Fibroblast of mammary gland (primary cell): Measurements from ENCODE around the gene SCYL1.

Source experiments
- DNase-seq: peaks from one replicate; pipeline ENCODE4 v3.0.0-alpha.2; 2010; ENCODE audit warnings: low read depth
- H3K4me3 ChIP-seq: 2 replicates; pipeline ENCODE4 v1.5.1; 2011; ENCODE audit warnings: low read depth, mild to moderate bottlenecking, low read length, moderate library complexity; ENCODE audit not compliant: control insufficient read depth
- TF ChIP-seq, protein P1 (sequence below): conservative IDR thresholded peaks from 2 replicates; pipeline ENCODE4 v1.5.1; 2011; ENCODE audit warnings: low read depth, low read length, inconsistent platforms; ENCODE audit not compliant: control insufficient read depth, insufficient read depth

Gene SCYL1

DNA sequence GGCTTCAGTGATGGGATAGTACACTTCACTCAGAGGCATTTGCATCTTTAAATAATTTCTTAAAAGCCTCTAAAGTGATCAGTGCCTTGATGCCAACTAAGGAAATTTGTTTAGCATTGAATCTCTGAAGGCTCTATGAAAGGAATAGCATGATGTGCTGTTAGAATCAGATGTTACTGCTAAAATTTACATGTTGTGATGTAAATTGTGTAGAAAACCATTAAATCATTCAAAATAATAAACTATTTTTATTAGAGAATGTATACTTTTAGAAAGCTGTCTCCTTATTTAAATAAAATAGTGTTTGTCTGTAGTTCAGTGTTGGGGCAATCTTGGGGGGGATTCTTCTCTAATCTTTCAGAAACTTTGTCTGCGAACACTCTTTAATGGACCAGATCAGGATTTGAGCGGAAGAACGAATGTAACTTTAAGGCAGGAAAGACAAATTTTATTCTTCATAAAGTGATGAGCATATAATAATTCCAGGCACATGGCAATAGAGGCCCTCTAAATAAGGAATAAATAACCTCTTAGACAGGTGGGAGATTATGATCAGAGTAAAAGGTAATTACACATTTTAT, 21.4 kb upstream of the SCYL1 start:
- no peak for DNase-seq
- peak overlapping the region; percentile 91 for H3K4me3 ChIP-seq
- TF ChIP-seq, protein P1, sequence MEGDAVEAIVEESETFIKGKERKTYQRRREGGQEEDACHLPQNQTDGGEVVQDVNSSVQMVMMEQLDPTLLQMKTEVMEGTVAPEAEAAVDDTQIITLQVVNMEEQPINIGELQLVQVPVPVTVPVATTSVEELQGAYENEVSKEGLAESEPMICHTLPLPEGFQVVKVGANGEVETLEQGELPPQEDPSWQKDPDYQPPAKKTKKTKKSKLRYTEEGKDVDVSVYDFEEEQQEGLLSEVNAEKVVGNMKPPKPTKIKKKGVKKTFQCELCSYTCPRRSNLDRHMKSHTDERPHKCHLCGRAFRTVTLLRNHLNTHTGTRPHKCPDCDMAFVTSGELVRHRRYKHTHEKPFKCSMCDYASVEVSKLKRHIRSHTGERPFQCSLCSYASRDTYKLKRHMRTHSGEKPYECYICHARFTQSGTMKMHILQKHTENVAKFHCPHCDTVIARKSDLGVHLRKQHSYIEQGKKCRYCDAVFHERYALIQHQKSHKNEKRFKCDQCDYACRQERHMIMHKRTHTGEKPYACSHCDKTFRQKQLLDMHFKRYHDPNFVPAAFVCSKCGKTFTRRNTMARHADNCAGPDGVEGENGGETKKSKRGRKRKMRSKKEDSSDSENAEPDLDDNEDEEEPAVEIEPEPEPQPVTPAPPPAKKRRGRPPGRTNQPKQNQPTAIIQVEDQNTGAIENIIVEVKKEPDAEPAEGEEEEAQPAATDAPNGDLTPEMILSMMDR = no peak

DNA sequence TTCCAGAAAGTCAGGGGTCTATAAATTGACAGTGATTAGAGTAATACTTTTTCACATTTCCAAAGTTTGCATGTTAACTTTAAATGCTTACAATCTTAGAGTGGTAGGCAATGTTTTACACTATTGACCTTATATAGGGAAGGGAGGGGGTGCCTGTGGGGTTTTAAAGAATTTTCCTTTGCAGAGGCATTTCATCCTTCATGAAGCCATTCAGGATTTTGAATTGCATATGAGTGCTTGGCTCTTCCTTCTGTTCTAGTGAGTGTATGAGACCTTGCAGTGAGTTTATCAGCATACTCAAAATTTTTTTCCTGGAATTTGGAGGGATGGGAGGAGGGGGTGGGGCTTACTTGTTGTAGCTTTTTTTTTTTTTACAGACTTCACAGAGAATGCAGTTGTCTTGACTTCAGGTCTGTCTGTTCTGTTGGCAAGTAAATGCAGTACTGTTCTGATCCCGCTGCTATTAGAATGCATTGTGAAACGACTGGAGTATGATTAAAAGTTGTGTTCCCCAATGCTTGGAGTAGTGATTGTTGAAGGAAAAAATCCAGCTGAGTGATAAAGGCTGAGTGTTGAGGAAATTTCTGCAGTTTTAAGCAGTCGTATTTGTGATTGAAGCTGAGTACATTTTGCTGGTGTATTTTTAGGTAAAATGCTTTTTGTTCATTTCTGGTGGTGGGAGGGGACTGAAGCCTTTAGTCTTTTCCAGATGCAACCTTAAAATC, 20.8 kb upstream of the SCYL1 start:
- H3K4me3 ChIP-seq = peak overlapping the region; percentile 91
- TF ChIP-seq, protein P1 = no peak
- peak; percentile 55 for DNase-seq

GRCh38 chr11:65504674-65505465, 20.0 kb upstream of the SCYL1 start:
- TF ChIP-seq, protein P1 = no peak
- peak; percentile 47 for DNase-seq
- peak overlapping the region; percentile 91 for H3K4me3 ChIP-seq

DNA sequence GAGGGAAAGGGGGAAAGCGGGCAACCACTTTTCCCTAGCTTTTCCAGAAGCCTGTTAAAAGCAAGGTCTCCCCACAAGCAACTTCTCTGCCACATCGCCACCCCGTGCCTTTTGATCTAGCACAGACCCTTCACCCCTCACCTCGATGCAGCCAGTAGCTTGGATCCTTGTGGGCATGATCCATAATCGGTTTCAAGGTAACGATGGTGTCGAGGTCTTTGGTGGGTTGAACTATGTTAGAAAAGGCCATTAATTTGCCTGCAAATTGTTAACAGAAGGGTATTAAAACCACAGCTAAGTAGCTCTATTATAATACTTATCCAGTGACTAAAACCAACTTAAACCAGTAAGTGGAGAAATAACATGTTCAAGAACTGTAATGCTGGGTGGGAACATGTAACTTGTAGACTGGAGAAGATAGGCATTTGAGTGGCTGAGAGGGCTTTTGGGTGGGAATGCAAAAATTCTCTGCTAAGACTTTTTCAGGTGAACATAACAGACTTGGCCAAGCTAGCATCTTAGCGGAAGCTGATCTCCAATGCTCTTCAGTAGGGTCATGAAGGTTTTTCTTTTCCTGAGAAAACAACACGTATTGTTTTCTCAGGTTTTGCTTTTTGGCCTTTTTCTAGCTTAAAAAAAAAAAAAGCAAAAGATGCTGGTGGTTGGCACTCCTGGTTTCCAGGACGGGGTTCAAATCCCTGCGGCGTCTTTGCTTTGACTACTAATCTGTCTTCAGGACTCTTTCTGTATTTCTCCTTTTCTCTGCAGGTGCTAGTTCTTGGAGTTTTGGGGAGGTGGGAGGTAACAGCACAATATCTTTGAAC, 19.2 kb upstream of the SCYL1 start:
- TF ChIP-seq, protein P1 = no peak
- peak overlapping the region; percentile 91 for H3K4me3 ChIP-seq
- peak; percentile 60 for DNase-seq

GRCh38 chr11:65506290-65506771, 18.6 kb upstream of the SCYL1 start:
- DNase-seq = no peak
- H3K4me3 ChIP-seq = peak overlapping the region; percentile 91
- TF ChIP-seq, protein P1 = no peak
